Measurements from ENCODE around the gene LRRC25.

Gene LRRC25

GRCh38 chr19:18427743-18428113 is 30.3 kb upstream of the LRRC25 start:
- POLR2A ChIA-PET: interaction anchor here (1.2 to 2.0 kb wide), 4 partner anchors 8 to 147 kb away, joined by 3 to 10 read pairs (median 4); partner anchors contain the start of genes JUND and KXD1
- TF ChIP-seq L3MBTL2 (conservative IDR thresholded peaks at IDR 0.05) (no peak), PKNOX1 (IDR thresholded peaks at IDR 0.05) (no peak), ZNF384 (IDR thresholded peaks at IDR 0.05) (no peak), LEF1 (IDR thresholded peaks at IDR 0.05; ENCODE audit: borderline replicate concordance) (no peak), ELF4 (IDR thresholded peaks at IDR 0.05) (no peak), TARDBP (IDR thresholded peaks at IDR 0.05) (no peak), FOXM1 (IDR thresholded peaks at IDR 0.05; ENCODE audit: borderline replicate concordance) (no peak), ARNT (IDR thresholded peaks at IDR 0.05) (no peak), FOXK2 (IDR thresholded peaks at IDR 0.05) (no peak), SUZ12 (IDR thresholded peaks at IDR 0.05) (no peak), HDGF (IDR thresholded peaks at IDR 0.05; ENCODE audit: borderline replicate concordance) (no peak), SP1 (IDR thresholded peaks at IDR 0.05) (no peak), FOXA1 (IDR thresholded peaks at IDR 0.05) (no peak), CTBP1 (IDR thresholded peaks at IDR 0.05; ENCODE audit: borderline replicate concordance) (no peak)
- DNase-seq (ENCODE audit: extremely low spot score): no peak
- CTCF ChIA-PET: no interaction called here

DNA sequence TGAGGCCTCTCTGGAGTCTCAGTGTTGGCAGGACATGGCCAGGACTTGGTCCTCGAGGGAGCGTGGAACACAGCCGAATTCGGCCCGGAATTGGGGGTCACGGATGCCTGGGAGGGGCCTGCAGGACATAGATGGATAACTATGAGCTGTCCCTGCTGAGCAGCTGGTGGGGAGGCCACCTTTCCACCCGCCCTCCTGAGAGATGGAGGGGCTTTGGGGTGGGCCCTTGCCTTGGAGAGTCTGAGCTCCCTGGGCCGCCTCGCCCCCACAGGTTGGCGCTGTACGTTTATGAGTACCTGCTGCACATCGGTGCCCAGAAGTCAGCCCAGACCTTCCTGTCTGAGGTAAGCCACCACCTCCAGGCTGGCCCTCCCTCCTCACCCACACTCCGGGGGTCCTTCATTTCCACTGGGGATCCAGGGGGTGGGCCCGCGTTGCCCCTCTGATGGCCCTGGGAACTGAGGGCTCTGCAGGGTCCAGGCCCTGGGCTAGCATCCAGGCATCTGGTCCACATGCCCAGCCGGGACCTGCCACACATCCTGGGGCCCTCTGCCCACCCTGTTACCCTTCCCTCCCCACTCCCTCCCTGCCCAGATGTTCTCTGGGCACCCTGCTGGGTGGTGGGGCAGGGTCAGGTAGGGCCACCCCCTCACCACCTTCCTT is 29.8 kb upstream of the LRRC25 start:
- DNase-seq (ENCODE audit: extremely low spot score): no peak
- POLR2A ChIA-PET: interaction anchor here (1.2 to 1.4 kb wide), 2 partner anchors 11 to 130 kb away, joined by 3 to 4 read pairs; partner anchors contain the start of gene KXD1
- CTCF ChIA-PET: no interaction called here
- TF ChIP-seq LEF1 (IDR thresholded peaks at IDR 0.05; ENCODE audit: borderline replicate concordance): no peak
- no peak for TF ChIP-seq FOXA1 (IDR thresholded peaks at IDR 0.05)
- no peak for TF ChIP-seq ELF4 (IDR thresholded peaks at IDR 0.05)
- no peak for TF ChIP-seq CTBP1 (IDR thresholded peaks at IDR 0.05; ENCODE audit: borderline replicate concordance)
- TF ChIP-seq FOXM1 (IDR thresholded peaks at IDR 0.05; ENCODE audit: borderline replicate concordance): no peak
- TF ChIP-seq ARNT (IDR thresholded peaks at IDR 0.05): no peak
- no peak for TF ChIP-seq L3MBTL2 (conservative IDR thresholded peaks at IDR 0.05)
- no peak for TF ChIP-seq NFRKB (IDR thresholded peaks at IDR 0.05)
- TF ChIP-seq SP1 (IDR thresholded peaks at IDR 0.05): no peak
- no peak for TF ChIP-seq SUZ12 (IDR thresholded peaks at IDR 0.05)

DNA sequence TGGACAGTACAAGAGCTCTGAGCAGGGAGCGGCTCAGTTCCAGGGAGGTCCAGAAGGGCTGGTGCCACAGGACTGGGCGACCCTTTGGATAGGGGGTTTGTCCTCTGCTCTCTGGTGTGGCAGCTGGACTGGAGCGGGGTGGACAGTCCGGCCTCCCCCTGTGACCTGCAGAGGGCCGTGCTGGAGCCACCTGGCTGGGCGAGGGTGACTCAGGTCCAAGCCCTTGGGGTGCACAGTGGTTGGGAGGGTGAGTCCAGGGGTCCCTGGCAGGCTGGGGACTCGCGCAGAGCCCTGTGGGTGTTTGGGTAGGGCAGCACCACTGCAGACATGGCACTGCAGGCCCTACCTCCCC is 29.0 kb upstream of the LRRC25 start:
- no peak for TF ChIP-seq FOXK2 (IDR thresholded peaks at IDR 0.05)
- CTCF ChIA-PET: no interaction called here
- POLR2A ChIA-PET: interaction anchor here (1.6 kb wide), 1 partner anchor 10 kb away, joined by 7 read pairs; no protein-coding TSS in a partner anchor
- DNase-seq (ENCODE audit: extremely low spot score): no peak

GRCh38 chr19:18425515-18426415 is 28.3 kb upstream of the LRRC25 start:
- CTCF ChIA-PET: no interaction called here
- POLR2A ChIA-PET: interaction anchor here (1.1 to 1.6 kb wide), 2 partner anchors 9 to 144 kb away, joined by 3 to 7 read pairs; no protein-coding TSS in a partner anchor
- TF ChIP-seq LEF1 (IDR thresholded peaks at IDR 0.05; ENCODE audit: borderline replicate concordance): no peak
- TF ChIP-seq TARDBP (IDR thresholded peaks at IDR 0.05): no peak
- no peak for TF ChIP-seq ZNF384 (IDR thresholded peaks at IDR 0.05)
- TF ChIP-seq ELF4 (IDR thresholded peaks at IDR 0.05): no peak
- TF ChIP-seq L3MBTL2 (conservative IDR thresholded peaks at IDR 0.05): no peak
- no peak for TF ChIP-seq SUZ12 (IDR thresholded peaks at IDR 0.05)
- no peak for TF ChIP-seq FOXM1 (IDR thresholded peaks at IDR 0.05; ENCODE audit: borderline replicate concordance)
- no peak for TF ChIP-seq ARNT (IDR thresholded peaks at IDR 0.05)
- no peak for TF ChIP-seq FOXA1 (IDR thresholded peaks at IDR 0.05)
- no peak for TF ChIP-seq BHLHE40 (IDR thresholded peaks at IDR 0.05; ENCODE audit: borderline replicate concordance)
- no peak for TF ChIP-seq SP1 (IDR thresholded peaks at IDR 0.05)
- TF ChIP-seq FOXK2 (IDR thresholded peaks at IDR 0.05): no peak
- TF ChIP-seq HDGF (IDR thresholded peaks at IDR 0.05; ENCODE audit: borderline replicate concordance): no peak
- no peak for TF ChIP-seq CTBP1 (IDR thresholded peaks at IDR 0.05; ENCODE audit: borderline replicate concordance)
- no peak for TF ChIP-seq PKNOX1 (IDR thresholded peaks at IDR 0.05)
- no peak for TF ChIP-seq NFRKB (IDR thresholded peaks at IDR 0.05)
- DNase-seq (ENCODE audit: extremely low spot score): no peak

- CTCF ChIA-PET: no interaction called here
- DNase-seq (ENCODE audit: extremely low spot score): no peak
- POLR2A ChIA-PET: interaction anchor here (1.1 to 1.6 kb wide), 2 partner anchors 8 to 143 kb away, joined by 3 to 7 read pairs; no protein-coding TSS in a partner anchor
- TF ChIP-seq TARDBP (IDR thresholded peaks at IDR 0.05) (no peak), NFRKB (IDR thresholded peaks at IDR 0.05) (no peak), SP1 (IDR thresholded peaks at IDR 0.05) (no peak), ZNF384 (IDR thresholded peaks at IDR 0.05) (no peak), FOXM1 (IDR thresholded peaks at IDR 0.05; ENCODE audit: borderline replicate concordance) (no peak), LEF1 (IDR thresholded peaks at IDR 0.05; ENCODE audit: borderline replicate concordance) (no peak), BHLHE40 (IDR thresholded peaks at IDR 0.05; ENCODE audit: borderline replicate concordance) (no peak), FOXA1 (IDR thresholded peaks at IDR 0.05) (no peak), ARNT (IDR thresholded peaks at IDR 0.05) (no peak), PKNOX1 (IDR thresholded peaks at IDR 0.05) (no peak), HDGF (IDR thresholded peaks at IDR 0.05; ENCODE audit: borderline replicate concordance) (no peak), L3MBTL2 (conservative IDR thresholded peaks at IDR 0.05) (no peak), SUZ12 (IDR thresholded peaks at IDR 0.05) (no peak), FOXK2 (IDR thresholded peaks at IDR 0.05) (no peak), ELF4 (IDR thresholded peaks at IDR 0.05) (no peak), CTBP1 (IDR thresholded peaks at IDR 0.05; ENCODE audit: borderline replicate concordance) (no peak)
Measured at GRCh38 chr19:18424890-18425514, 27.6 kb upstream of the LRRC25 start.
